HepG2 (cell line): ENCODE results near the gene PLPP3. TPM values are rescaled to one million over a fixed set of nuclear protein-coding genes. Genes with fewer than 3 reads are reported as not detected.

Experiments
- ATAC-seq: fragments of 200-7000 bp; cut with Tn5 transposase; 3 replicates; pipeline ENCODE4 v1.9.1; 2020; ENCODE audit warnings: mild to moderate bottlenecking, moderate library complexity
- BruUV-seq: library from RNA; stranded (reverse); fragments of 400-500 nt; replicated peaks from 2 replicates; lab custom pipeline; 2021; lab: Mats Ljungman, UMichigan
- CTCF ChIA-PET: fragments of 300-600 bp; formaldehyde crosslinking; extraction: SDS; loops from one replicate; lab custom pipeline; 2021; ENCODE audit warnings: low total read pairs, inconsistent platforms, low intra/inter-chr PET ratio; lab: Yijun Ruan, JAX
- POLR2A ChIA-PET: fragments of 350-600 bp; sonication (Branson Sonifier 250); formaldehyde crosslinking; loops from one replicate; lab custom pipeline; 2020; ENCODE audit warnings: antibody characterized with exemption, inconsistent platforms; lab: Yijun Ruan, JAX
- DNase-seq: peaks from one replicate; pipeline ENCODE4 v3.0.0-alpha.2; 2015; ENCODE audit warnings: low spot score
- FAIRE-seq: peaks from 3 replicates; lab custom pipeline; 2011; peaks lifted over from hg19 to GRCh38; lab: Jason Lieb, UNC
- H2AFZ ChIP-seq: one replicate; pipeline ENCODE4 v1.6.1; 2011; ENCODE audit warnings: low read length, inconsistent platforms
- H3K27ac ChIP-seq: fragments of 300-600 bp; 3 replicates; pipeline ENCODE4 v1.8.0; 2011; ENCODE audit warnings: mixed run types, mild to moderate bottlenecking, mixed read lengths, low read length, inconsistent platforms; ENCODE audit not compliant: insufficient read depth; ENCODE audit errors: extremely low read length
- H3K27me3 ChIP-seq, 2 experiments: fragments of 200-600 bp in 1 of 2; 2 replicates in 1 of 2; 3 replicates in 1 of 2; pipeline versions ENCODE4 v1.6.0 to v1.8.0; 2011; ENCODE audit warnings: low read length in 2 of 2, mild to moderate bottlenecking in 2 of 2, moderate library complexity in 2 of 2, inconsistent platforms in 1 of 2; ENCODE audit not compliant: insufficient read depth in 2 of 2, control insufficient read depth in 1 of 2
- H3K36me3 ChIP-seq, 2 experiments: fragments of 200-600 bp in 1 of 2; replicated peaks in 1 of 2; 2 replicates in 1 of 2; 3 replicates in 1 of 2; pipeline versions ENCODE4 v1.5.1 to v1.8.0; 2011; ENCODE audit warnings: low read length in 2 of 2, inconsistent platforms in 1 of 2; ENCODE audit not compliant: insufficient read depth in 2 of 2, control insufficient read depth in 1 of 2
- H3K4me1 ChIP-seq: 2 replicates; pipeline ENCODE4 v1.5.1; 2012; ENCODE audit warnings: low read length, inconsistent platforms; ENCODE audit not compliant: insufficient read depth
- H3K4me2 ChIP-seq: 2 replicates; pipeline ENCODE4 v1.6.0; 2011; ENCODE audit warnings: low read depth, low read length, inconsistent platforms
- H3K4me3 ChIP-seq, 3 experiments: fragments of 200-600 bp in 1 of 3; sonication (generic), shearing (Covaris generic) in 1 of 3; replicated peaks in 1 of 3; 2 replicates each; pipeline ENCODE4 v1.5.1; 2011 to 2016; ENCODE audit warnings: low read length in 3 of 3, inconsistent platforms in 2 of 3, low read depth in 2 of 3, mild to moderate bottlenecking in 2 of 3, control low read depth in 1 of 3, mixed read lengths in 1 of 3; ENCODE audit not compliant: insufficient read depth in 1 of 3
- H3K79me2 ChIP-seq: one replicate; pipeline ENCODE4 v1.6.1; 2011; ENCODE audit warnings: low read length, inconsistent platforms; ENCODE audit not compliant: insufficient read depth
- H3K9ac ChIP-seq: 2 replicates; pipeline ENCODE4 v1.6.0; 2011; ENCODE audit warnings: mild to moderate bottlenecking, low read depth, low read length, inconsistent platforms; ENCODE audit not compliant: insufficient read depth
- H3K9me3 ChIP-seq: 2 replicates; pipeline ENCODE4 v1.5.1; 2012; ENCODE audit warnings: mild to moderate bottlenecking, low read length
- H4K20me1 ChIP-seq: 2 replicates; pipeline ENCODE4 v1.6.0; 2011; ENCODE audit warnings: inconsistent platforms, mild to moderate bottlenecking, low read length, moderate library complexity; ENCODE audit not compliant: insufficient read depth
- DNMT1 ChIP-seq: sonication (generic); formaldehyde crosslinking; IDR thresholded peaks from 2 replicates; pipeline ENCODE4 v1.5.1; 2020; ENCODE audit warnings: mild to moderate bottlenecking, missing genetic modification reagents
- FOXA3 ChIP-seq: IDR thresholded peaks from 2 replicates; pipeline ENCODE4 v1.6.1; 2016; ENCODE audit warnings: missing genetic modification reagents, missing compliant biosample characterization
- IRX3 ChIP-seq: sonication (generic); formaldehyde crosslinking; IDR thresholded peaks from 2 replicates; pipeline ENCODE4 v1.8.1; 2023; ENCODE audit warnings: mild to moderate bottlenecking, low read depth, missing genetic modification reagents, borderline replicate concordance
- MXI1 ChIP-seq: IDR thresholded peaks from 3 replicates; pipeline ENCODE4 v1.6.1; 2012; ENCODE audit warnings: low read depth, low read length, inconsistent platforms, borderline replicate concordance
- SP2 ChIP-seq: sonication (generic); formaldehyde crosslinking; IDR thresholded peaks from 2 replicates; pipeline ENCODE4 v1.5.1; 2020; ENCODE audit warnings: mild to moderate bottlenecking, missing genetic modification reagents
- STAG1 ChIP-seq: sonication (generic); formaldehyde crosslinking; IDR thresholded peaks from 2 replicates; pipeline ENCODE4 v1.4.0; 2020; ENCODE audit warnings: missing genetic modification reagents
- WIZ ChIP-seq: sonication (generic); formaldehyde crosslinking; IDR thresholded peaks from 2 replicates; pipeline ENCODE4 v1.5.1; 2020; ENCODE audit warnings: mild to moderate bottlenecking, missing genetic modification reagents
- ZFP36L1 ChIP-seq: sonication (generic); formaldehyde crosslinking; IDR thresholded peaks from 2 replicates; pipeline ENCODE4 v1.8.0; 2022; ENCODE audit warnings: mild to moderate bottlenecking, missing genetic modification reagents, moderate library complexity
- ZNF282 ChIP-seq: fragments of 450-650 bp; IDR thresholded peaks from 2 replicates; pipeline ENCODE4 v1.6.1; 2018; ENCODE audit not compliant: partially characterized antibody
- ZNF354B ChIP-seq: sonication (generic); formaldehyde crosslinking; IDR thresholded peaks from 2 replicates; pipeline ENCODE4 v1.8.0; 2022; ENCODE audit warnings: mild to moderate bottlenecking, missing genetic modification reagents
- ZNF660 ChIP-seq: sonication (generic); formaldehyde crosslinking; IDR thresholded peaks from 2 replicates; pipeline ENCODE4 v1.5.1; 2020; ENCODE audit warnings: mild to moderate bottlenecking, low read depth, missing genetic modification reagents, borderline replicate concordance
- WGBS: methylation state at CpG from one replicate; pipeline ENCODE4 v1.1.6; 2017; ENCODE audit warnings: low lambda C conversion rate; 5-methylcytosine and 5-hydroxymethylcytosine counted together
- in situ Hi-C: cut with HindIII; loops from 2 replicates; pipeline ENCODE4 v1.10.0; 2017; ENCODE audit warnings: low pct_unique_long_range_greater_than_20kb; ENCODE audit not compliant: extremely low pct_ligation_motif_present
- intact Hi-C: fragments of 100-400 bp; cut with micrococcal nuclease; formaldehyde crosslinking; loops from one replicate; pipeline ENCODE4 v1.10.0; 2022; ENCODE audit not compliant: unreplicated experiment
- polyA plus RNA-seq, 8 experiments: library from polyadenylated mRNA; depleted of rRNA in 3 of 8; stranded (reverse) in 7 of 8; unstranded in 1 of 8; fragments of >200 nt; fragmentation: Illumina TruSeq in 4 of 8; extraction: Trizol in 4 of 8; gene quantifications; 2 replicates each; pipeline versions ENCODE4 v1.2.1 to v1.2.3, GENCODE V29; 2011 to 2016; ENCODE audit warnings: low read depth in 4 of 8, missing spikeins in 1 of 8, mixed read lengths in 1 of 8; ENCODE audit not compliant: insufficient read depth in 1 of 8
- total RNA-seq, 5 experiments: library from RNA; depleted of rRNA; stranded (reverse); fragments of >200 nt; fragmentation: Illumina TruSeq; extraction: Trizol; gene quantifications; 2 replicates each; pipeline ENCODE4 v1.2.3, GENCODE V29; 2016; ENCODE audit warnings: low read depth in 1 of 5
- TF ChIP-seq, protein P1 (sequence below): sonication (generic); formaldehyde crosslinking; IDR thresholded peaks from 2 replicates; pipeline ENCODE4 v1.4.0; 2020; ENCODE audit warnings: mild to moderate bottlenecking, missing genetic modification reagents
- TF ChIP-seq, protein P2 (sequence below): sonication (generic); formaldehyde crosslinking; IDR thresholded peaks from 2 replicates; pipeline ENCODE4 v1.4.0; 2020; ENCODE audit warnings: missing genetic modification reagents
- TF ChIP-seq, protein P3 (sequence below): sonication (generic); formaldehyde crosslinking; IDR thresholded peaks from 2 replicates; pipeline ENCODE4 v1.4.0; 2020; ENCODE audit warnings: missing genetic modification reagents, borderline replicate concordance

The PLPP3 gene
- total and polyA plus RNA-seq, 2 of the 13 experiments (the other 11 are each of a cell fraction or from before 2014, with no cell fraction given), result 49.7 to 65.8 TPM

GRCh38 chr1:56541408-56541807 is 38.0 kb downstream of the PLPP3 start (continued):
- TF ChIP-seq, protein P1, sequence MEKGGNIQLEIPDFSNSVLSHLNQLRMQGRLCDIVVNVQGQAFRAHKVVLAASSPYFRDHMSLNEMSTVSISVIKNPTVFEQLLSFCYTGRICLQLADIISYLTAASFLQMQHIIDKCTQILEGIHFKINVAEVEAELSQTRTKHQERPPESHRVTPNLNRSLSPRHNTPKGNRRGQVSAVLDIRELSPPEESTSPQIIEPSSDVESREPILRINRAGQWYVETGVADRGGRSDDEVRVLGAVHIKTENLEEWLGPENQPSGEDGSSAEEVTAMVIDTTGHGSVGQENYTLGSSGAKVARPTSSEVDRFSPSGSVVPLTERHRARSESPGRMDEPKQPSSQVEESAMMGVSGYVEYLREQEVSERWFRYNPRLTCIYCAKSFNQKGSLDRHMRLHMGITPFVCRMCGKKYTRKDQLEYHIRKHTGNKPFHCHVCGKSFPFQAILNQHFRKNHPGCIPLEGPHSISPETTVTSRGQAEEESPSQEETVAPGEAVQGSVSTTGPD (CRISPR knock-in tag), result no peak
- TF ChIP-seq ZFP36L1 (no peak), MXI1 (no peak)

DNA sequence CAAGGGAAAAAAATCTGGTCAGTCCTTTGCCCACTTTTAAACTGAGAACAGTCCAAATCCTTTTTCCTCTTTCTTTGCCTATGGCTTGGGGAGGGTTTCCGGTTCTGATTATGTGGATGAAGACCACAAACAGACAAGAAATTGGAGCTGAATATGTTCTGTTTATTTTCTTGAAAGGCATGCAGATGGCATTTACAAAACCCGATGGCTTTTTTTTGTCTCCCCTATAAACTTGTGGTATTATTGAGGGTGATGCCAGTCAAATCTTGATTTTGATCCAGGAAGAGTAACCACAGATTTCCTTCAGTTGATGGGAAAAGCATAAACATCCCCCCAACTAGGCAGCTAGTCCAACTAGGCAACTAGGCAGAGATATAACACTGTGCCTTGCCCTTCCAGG is 38.9 kb downstream of the PLPP3 start:
- ChIA-PET POLR2A (interaction anchor here (0.7 kb wide), 1 partner anchor 46 kb away, joined by 3 read pairs; no protein-coding TSS in a partner anchor), CTCF (no interaction called here)
- peaks cover 100% of the 10 kb centered on the region for H3K4me1 ChIP-seq
- peaks cover 6 to 14% of the 10 kb centered on the region in 2 experiments; a peak in 4 of 5 replicates for H3K36me3 ChIP-seq
- TF ChIP-seq STAG1 (CRISPR knock-in tag), result no peak
- no peak for TF ChIP-seq SP2 (CRISPR knock-in tag)
- TF ChIP-seq, protein P2, sequence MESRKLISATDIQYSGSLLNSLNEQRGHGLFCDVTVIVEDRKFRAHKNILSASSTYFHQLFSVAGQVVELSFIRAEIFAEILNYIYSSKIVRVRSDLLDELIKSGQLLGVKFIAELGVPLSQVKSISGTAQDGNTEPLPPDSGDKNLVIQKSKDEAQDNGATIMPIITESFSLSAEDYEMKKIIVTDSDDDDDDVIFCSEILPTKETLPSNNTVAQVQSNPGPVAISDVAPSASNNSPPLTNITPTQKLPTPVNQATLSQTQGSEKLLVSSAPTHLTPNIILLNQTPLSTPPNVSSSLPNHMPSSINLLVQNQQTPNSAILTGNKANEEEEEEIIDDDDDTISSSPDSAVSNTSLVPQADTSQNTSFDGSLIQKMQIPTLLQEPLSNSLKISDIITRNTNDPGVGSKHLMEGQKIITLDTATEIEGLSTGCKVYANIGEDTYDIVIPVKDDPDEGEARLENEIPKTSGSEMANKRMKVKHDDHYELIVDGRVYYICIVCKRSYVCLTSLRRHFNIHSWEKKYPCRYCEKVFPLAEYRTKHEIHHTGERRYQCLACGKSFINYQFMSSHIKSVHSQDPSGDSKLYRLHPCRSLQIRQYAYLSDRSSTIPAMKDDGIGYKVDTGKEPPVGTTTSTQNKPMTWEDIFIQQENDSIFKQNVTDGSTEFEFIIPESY, result no peak
- TF ChIP-seq DNMT1 (CRISPR knock-in tag), result no peak
- no peak for TF ChIP-seq WIZ (CRISPR knock-in tag)
- TF ChIP-seq, protein P3, sequence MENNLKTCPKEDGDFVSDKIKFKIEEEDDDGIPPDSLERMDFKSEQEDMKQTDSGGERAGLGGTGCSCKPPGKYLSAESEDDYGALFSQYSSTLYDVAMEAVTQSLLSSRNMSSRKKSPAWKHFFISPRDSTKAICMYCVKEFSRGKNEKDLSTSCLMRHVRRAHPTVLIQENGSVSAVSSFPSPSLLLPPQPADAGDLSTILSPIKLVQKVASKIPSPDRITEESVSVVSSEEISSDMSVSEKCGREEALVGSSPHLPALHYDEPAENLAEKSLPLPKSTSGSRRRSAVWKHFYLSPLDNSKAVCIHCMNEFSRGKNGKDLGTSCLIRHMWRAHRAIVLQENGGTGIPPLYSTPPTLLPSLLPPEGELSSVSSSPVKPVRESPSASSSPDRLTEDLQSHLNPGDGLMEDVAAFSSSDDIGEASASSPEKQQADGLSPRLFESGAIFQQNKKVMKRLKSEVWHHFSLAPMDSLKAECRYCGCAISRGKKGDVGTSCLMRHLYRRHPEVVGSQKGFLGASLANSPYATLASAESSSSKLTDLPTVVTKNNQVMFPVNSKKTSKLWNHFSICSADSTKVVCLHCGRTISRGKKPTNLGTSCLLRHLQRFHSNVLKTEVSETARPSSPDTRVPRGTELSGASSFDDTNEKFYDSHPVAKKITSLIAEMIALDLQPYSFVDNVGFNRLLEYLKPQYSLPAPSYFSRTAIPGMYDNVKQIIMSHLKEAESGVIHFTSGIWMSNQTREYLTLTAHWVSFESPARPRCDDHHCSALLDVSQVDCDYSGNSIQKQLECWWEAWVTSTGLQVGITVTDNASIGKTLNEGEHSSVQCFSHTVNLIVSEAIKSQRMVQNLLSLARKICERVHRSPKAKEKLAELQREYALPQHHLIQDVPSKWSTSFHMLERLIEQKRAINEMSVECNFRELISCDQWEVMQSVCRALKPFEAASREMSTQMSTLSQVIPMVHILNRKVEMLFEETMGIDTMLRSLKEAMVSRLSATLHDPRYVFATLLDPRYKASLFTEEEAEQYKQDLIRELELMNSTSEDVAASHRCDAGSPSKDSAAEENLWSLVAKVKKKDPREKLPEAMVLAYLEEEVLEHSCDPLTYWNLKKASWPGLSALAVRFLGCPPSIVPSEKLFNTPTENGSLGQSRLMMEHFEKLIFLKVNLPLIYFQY (CRISPR knock-in tag), result no peak
- TF ChIP-seq ZNF282, result no peak
- no peak for TF ChIP-seq ZNF354B (CRISPR knock-in tag)
- TF ChIP-seq ZNF660, result no peak
- no peak for TF ChIP-seq FOXA3 (CRISPR knock-in tag)
- TF ChIP-seq IRX3 (CRISPR knock-in tag), result no peak
- FAIRE-seq (no peak), DNase-seq (no peak), ATAC-seq (no peak)
- no peak overlapping the region for H3K4me3 ChIP-seq
- no peak overlapping the region for H3K9ac ChIP-seq
- H3K9me3 ChIP-seq, result no peaks in the 10 kb centered on the region
- in situ Hi-C loops (no loop called here), intact Hi-C loops (no loop called here)
- H3K4me2 ChIP-seq, result no peak overlapping the region
- H2AFZ ChIP-seq, result no peak overlapping the region
- no peaks in the 10 kb centered on the region for H3K27me3 ChIP-seq
- no peak overlapping the region for H3K27ac ChIP-seq
- peaks cover 96% of the 10 kb centered on the region for H3K79me2 ChIP-seq
- 95% methylated on average over 2 of the region's 2 CpGs for WGBS
- no TSS peak for BruUV-seq
- peaks cover 12% of the 10 kb centered on the region for H4K20me1 ChIP-seq
